ENCODE data around the gene DELE1.

GRCh38 chr5:141989720-141990119 lies 66.0 kb downstream of the DELE1 start:
- TF ChIP-seq CTCF (conservative IDR thresholded peaks at IDR 0.05; ENCODE audit: low read length) (no peak), EZH2phosphoT487 (IDR thresholded peaks at IDR 0.05; ENCODE audit: borderline replicate concordance) (no peak)
